ENCODE data around the gene FHOD3.
"Not testable (repeated sequence)": the region's sequence is repeated elsewhere in the genome, so short reads cannot be mapped to it uniquely, and the experiment has no call there.

Gene FHOD3

DNA sequence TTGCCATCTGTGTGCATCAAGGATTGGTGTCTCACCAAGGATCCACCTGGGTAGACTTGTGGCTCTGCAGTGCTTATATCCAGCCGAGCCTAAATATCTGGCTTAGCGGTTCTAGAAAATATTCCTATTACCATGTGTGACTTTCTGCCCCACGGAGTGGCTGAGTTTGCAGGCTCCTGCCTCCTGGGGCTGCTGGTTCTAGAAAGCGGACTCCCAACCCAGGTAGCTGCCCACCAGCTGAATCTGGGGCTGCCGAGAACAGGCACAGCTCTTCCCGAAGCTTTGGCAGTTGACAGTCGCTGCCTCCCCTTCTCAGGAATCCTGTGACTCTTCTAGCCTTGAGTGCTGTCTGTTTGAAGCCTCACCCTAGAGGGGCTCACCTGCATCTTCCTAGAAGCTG is 426.7 kb downstream of the FHOD3 start:
- no peak for DNase-seq

DNA sequence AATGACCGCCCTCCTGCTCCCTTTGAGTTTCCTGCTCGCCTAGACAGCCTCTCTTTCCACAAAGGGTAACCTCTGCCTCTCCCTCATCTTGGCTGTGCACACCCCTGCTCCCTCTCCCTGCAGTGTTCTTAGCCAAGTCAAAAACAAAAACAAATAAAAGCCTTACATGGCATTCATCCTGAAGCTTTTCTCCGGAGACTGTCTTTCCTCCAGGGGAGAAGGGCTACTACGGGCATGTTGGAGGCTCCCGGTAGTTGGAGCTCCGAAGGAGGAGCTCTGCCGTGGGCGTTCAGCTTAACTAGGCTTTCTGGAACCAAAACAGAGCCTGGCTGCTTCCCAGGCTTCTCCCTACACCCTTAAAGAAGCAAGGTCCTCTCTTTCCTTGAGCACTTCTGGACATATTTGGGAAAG is 427.1 kb downstream of the FHOD3 start:
- DNase-seq: no peak

DNA sequence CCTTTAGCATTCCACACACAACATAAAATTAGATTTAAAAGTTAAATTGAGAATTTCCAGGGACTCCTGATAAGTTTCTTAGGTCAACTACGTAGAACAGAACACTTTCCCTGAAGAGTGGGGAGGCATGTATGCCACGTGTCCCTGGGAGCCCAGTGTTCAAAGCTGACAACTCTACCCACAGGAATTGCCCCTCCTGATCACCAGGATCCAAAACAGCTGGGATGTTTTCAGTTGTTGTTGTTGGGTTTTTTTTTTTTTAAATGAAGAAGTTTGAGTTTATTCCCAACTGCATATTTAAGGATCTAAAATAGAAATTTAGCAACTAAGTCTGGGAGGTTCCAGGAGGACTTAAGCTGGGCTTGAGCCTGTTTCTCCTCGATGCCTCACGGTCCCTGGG is 430.8 kb downstream of the FHOD3 start:
- no peak for DNase-seq

DNA sequence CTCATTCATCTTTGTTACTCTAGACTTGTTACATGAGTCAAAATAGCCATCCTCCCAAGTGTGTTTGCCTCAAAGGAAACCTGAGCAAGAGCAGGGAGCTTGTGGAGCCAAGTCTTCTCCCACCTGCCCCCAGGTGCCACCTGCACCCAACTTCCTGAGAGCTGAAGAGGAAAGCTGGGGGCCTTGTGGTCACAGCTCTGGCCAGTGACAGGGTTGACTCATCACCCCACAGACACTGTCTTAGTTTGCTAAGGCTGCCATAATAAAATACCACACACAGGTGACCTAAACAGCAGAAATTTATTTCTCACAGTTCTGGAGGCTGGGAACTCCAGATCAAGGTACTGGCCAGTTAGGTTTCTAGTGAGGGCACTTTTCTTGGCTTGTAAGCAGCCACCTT is 431.7 kb downstream of the FHOD3 start:
- no peak for DNase-seq

DNA sequence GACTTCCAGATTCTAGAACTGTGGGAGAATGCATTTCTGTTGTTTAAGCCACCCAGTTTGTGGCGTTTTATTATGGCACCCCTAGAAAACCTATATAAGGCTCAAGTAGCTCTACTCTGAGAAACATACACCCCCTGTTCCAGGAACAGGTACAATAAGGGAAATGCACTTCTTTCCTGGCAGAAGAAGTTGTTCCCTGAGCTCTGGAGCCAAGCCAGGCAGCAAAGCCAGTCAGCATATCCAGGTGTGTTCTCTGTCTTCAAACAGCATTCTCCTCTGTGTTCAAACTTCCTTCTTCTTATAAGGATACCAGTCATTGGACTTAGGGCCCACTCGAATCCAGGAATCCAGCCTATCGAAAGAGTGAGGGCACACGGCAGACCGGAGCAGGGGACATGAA is 434.8 kb downstream of the FHOD3 start:
- no peak for DNase-seq

DNA sequence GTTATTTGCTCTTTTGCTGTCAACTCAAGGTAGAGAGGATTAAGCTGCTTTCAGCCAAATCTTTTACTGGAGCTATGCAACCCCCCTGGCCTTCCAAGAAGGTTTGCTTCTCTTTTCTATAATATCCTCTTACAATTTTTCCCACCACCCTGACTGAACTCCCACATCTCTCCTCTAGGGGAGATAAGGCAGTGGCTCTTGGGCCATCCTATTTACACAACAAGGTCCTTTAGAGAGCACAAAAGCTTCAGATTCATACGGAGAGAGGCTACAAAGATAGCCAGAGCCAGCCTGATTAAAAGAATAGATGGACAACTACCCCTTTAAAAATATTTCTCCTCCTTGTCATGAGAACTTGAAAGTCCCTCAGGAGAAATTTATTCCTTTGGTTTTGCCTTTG is 435.6 kb downstream of the FHOD3 start:
- no peak for DNase-seq

DNA sequence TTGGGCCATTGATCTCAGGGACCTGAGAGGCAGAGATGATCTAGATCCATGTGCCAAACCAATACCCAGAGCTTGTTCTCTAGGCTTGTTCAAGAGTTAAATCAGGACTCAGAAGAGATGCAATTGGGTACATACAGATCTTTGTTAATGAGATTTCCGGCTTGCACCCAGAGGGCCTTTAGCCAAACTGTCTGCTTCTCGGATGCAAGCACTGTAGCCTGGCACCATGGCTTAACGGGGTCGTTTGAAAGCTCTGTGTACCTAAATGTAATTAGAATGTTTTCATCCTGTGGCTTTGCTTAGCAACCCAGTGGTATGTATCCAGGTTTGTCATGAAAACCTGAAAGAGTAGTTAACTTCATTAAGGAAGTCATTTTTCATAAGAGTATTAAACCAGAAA is 437.1 kb downstream of the FHOD3 start:
- no peak for DNase-seq

DNA sequence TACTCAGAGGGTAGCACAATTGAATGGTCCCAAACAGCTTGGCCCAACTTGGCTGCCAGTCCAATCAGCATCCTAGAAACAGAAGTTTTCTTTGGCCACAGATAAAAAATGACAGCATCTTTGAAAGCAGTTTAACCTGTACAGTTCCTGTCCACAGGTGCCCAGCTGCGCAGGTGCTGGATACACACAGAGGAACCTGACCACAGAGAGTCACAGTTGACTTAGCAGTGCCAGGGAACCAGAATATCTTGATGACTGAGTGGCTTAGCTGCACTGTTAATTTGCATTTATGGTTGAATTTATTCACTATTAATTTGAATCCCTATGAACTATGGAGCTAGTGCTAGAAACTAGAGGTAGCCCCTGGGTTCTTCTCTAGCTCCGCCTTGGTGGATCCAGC is 437.6 kb downstream of the FHOD3 start:
- DNase-seq: no peak

DNA sequence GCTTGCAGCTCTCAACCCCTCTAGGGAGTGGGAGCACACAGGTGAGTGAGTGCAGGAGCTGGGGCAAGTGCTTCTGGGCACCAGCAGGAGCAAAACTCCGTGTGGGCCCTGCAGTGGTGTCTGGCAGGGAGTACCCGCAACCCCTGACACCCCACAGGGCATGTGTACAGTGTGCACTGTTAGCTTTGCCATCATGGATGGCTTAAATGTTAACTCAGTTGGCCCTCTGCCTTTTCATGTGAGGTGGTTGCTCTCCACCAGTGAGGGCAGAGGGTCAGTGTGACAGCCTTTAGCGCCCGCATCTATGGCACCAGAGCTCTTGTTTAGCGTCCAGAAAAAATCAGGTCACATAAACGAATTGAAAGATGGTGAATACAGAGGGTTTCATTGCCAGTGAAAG is 438.6 kb downstream of the FHOD3 start:
- no peak for DNase-seq

DNA sequence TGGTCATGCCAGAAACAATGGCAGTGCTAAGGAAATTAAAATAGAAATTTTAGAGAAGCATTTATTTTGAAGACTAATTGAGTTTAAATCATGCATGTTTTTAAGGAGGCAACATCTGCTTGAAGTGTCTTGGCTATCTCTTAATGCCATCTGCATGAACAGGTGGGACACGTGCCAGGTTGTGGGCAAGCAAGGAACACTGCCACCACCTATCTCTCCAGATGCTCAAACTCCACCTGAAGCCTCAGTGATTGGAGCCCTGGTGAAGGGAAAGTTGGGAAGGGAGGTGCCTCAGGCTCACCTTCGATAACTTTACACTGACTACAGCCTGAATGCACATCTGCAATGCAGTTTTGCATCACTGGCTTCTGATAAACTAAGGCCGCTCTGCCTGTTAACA is 439.8 kb downstream of the FHOD3 start:
- peak; percentile 53 for DNase-seq

DNA sequence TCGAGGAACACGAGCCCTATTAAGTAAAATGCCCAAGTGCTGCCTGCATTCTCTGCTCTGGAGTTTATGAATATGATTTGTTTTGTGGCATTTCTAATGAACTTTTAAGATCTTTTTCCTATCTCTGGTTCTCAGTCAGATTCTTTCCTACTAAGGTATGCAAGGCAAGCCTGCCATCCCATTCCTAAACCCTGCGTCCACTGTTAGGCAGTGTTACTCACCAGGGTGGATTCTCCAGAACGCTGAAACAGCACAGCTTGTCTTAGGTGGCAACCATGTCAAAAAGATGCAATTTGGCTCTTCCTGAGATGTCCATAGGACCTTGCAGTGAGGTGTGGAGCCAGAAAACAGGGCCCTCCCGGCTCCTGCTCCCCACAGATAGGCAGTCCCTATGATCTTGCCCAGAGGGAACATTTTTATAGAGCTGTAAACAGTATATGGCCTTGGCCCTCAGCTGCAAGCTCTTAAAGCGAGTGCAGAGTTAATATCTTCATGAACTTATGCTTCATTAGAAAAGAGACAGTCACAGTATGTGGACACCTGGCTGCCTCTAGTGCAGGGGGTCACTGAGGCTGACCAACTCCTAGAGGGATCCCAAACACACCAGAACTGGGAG is 446.9 kb downstream of the FHOD3 start:
- DNase-seq: no peak

DNA sequence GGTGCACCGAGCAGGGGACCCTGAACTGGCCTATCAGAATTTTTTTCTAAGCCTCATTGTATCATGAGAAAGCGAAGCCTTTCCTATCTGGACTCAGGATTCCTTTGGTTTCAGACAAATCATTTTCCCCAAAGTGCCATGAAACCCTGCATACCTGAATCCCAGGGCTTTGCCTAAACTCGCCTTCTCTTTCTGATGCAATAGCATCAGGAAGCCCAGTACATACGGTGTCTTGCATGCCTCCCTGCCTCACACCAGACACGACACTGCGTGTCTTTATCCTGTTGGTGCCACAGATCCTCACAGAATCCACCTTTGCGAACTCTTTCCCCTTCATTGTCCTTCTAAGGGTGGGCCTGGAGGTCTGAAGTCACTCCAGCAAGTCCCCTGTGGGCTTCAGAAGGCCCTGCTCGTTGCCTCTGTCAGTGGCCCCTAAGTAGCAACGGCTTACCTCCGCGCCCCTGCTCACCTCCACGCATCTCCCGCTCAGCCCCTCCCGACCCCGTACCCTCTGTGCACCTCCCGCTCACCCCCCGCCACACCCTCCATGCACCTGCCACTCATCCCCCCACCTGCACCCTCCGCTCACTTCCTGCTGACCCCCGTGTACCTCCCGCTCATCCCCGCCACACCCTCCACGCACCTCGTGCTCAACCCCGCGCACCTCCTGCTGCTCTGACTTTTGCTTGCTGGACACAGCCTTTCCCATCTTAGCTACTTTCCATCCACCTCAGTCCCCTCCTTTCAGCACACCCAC is 447.9 kb downstream of the FHOD3 start:
- no peak for DNase-seq

DNA sequence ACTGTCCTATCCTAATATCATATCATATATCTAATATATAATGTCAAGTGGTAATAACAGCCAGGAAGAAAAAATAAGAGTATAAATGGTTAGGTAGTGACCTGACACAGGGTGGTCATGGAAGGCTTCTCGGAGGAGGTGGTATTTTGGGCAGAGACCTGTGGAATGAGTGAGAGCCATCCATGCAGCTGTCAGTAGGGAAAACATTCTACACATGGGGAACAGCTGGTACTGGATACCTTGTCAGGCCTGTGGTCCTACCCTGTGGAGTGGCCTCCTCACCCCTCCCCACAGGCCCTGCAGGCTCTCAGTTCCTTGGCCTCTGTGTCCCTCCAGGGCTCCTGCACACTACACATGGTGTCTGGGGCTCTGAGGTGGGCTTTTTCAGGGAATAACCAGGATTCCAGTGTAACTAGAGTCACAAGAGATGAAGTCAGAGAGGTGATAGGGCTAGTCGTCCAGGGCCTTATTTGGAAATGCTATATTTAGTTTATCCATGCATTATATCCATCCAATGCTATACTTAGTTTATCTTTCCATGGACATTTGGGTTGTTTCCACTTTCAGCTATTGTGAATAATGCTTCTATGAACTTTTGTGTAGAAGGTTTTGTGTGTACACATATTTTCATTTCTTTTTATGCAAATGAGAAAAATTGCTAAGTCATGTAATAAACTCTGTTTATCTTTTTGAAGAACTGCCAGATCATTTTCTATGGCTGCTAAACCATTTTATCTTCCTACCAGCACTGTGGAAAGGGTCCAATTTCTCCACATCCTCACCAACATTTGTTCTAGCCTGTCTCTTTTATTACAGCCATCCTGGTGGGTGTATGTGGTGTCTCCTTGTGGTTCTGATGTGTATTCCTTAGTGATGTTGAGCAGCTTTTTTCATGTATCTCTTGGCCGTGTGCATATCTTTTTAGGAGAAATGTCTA is 455.7 kb downstream of the FHOD3 start:
- no peak for DNase-seq

DNA sequence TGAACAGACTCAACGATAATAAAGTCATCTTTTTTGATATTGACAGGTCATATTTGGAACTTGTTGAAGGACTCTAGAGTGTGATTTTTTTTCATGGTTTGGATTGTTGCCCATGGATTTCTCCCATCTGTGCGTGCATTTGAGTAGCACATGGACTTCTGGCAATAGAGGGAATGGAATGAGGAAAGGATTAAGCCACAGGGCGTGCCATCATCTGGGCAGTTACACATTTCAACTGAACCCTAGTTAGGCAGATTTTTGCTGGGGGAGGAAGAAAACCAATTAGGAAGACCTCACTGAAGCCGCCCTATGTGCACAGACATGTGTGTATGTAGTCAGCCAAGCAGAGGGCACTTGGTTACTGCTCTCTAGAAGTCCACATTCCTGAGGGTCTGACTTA is 458.7 kb downstream of the FHOD3 start:
- DNase-seq: peak; percentile 14

DNA sequence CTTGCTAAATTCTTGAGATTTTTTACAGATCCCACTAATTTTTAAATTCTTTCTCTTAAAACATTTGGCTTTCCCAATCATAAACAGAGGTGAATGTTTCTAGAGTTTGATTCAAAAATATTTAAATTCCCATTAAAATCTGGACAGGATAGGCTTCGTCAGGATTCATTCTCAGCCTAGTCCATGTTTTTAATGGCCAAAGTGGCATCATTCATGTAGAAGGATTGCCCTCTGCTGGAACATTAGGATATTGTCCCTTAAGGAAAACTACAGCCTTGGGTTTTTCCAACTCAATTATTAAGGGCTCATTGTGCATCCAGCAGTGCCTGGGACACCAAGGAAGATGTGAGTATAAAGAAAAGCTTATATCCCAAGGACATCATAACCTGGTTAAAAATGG is 459.6 kb downstream of the FHOD3 start:
- peak; percentile 52 for DNase-seq

DNA sequence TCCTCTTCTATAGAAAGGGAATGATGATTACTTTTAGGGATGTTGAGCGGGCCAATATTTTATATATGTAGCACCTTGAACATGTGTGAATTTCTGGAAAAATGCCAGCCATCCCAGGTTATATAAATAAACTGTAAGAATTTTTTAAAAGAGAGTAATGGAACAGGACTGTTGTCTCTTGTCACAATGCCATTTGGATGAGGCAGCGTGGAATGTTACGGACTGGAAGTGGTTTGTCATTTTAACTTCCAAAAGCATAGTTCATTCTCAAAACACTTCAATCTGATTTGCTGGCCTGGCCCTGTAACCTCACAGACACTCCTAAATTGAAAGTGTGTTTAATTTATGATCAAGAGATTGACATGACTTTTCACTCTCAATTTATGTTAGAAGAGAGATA is 460.5 kb downstream of the FHOD3 start:
- no peak for DNase-seq

DNA sequence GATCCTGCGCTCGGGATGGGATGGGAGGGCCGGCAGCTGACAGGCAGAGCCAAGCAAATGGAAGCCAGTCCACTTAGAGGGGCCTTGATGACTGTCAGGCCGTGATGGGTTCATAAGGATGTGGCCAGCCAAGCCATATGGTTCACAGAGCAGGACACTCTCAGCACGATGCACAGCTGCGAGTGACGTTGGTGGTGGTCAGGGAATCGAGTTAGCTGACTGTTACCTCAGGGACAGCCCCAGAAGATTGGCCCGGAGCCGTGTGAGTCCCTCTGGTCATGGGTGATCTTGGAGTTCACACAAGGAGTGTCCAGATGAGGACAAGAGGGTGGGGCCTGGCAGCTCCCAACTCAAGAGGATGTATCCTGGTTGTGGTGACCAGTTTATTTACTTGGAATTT is 461.1 kb downstream of the FHOD3 start:
- no peak for DNase-seq

DNA sequence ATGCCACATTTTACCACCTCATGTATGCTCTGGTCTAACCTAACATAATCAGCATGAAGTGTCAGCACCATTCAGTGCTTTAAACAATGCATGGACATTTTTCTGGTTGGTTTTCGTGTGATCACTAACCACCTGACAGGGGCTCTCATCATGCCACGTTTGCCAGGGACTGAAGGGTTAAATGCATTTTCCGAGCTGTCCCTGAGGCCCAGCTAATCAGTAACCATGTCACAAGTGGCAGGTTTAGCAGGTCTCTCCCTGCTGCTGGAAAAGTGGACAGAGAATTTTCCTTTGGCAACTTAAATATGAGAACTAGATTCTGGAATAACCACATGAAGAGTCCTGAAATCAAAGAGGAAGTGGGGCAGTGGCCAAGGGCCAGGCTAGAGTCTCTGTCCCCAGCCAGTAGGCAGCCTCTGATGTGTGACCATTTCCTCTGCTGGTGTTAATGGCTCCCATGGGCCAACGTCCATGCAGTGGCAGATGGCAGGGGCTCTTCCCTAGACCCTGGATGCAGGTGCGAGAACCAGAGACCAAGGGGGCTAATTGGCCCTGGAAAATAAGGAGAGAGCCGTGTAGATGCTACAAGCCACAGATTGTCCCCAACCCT is 461.8 kb downstream of the FHOD3 start:
- DNase-seq: no peak

DNA sequence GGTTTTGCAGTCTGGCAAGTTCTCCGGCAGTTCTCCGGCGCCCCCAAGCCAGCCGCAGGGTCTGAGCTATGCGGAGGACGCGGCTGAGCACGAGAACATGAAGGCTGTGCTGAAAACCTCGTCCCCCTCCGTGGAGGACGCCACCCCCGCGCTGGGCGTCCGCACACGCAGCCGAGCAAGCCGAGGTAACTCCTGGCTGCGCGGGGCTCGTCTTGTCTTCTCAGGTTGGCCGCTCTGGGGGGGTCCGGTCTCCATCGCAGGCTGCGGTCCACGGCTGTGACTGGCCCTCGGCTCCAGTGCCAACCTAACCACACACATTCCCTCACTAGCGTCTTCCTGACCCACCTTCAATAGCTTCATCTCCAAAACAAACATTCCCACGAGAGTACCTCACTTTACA is 463.1 kb downstream of the FHOD3 start:
- no peak for DNase-seq

DNA sequence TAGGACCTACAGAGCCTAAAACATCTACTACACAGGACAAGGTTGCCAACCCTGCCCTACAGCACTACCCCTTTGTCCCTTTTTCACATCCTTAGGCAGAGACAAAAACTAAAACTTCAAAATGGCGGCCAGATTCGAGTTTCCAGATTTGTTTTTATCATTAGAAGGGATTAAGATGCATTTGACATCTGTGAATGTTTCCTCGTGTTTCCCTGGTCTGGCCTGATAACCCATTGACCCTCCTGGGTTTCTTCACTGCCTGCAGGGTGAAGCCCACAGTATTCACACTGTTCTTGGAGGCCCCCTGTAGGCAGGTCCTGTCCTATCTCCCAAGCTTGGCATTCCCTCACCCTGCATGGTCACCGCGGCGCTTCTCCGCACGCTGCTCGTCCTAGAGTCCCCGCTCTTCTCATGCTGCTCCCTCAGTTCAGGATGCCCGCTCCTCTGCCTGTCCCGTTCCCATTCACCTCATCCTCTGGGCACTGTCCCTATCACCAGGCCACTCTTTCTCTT is 463.7 kb downstream of the FHOD3 start:
- no peak for DNase-seq

DNA sequence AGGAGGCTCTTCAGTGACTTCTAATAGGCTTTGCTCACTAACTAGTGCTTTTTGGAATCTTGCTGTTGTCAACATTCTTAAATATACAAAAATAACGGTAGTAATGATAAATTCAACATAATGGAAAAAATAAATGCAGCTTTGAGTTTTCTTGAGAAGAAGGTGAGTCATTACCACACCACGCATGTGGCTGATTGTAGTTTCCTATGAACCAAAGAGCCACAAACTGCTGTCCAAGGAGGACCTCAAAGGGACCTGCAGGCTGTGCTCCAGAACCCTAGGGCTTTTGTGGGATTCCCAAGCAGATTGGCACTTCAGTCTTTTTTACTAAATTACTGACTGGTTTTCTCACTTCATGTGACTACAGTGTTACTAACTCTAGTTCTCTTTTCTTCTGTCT is 464.6 kb downstream of the FHOD3 start:
- DNase-seq: no peak

DNA sequence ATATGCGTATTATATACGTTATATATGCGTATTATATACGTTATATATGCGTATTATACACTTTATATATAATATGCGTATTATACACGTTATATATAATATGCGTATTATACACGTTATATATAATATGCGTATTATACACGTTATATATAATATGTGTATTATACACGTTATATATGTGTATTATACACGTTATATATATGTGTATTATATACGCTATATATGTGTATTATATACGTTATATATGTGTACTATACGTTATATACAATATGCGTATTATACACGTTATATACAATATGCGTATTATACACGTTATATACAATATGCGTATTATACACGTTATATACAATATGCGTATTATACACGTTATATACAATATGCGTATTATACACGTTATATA is 465.5 kb downstream of the FHOD3 start:
- not testable (repeated sequence) for DNase-seq

DNA sequence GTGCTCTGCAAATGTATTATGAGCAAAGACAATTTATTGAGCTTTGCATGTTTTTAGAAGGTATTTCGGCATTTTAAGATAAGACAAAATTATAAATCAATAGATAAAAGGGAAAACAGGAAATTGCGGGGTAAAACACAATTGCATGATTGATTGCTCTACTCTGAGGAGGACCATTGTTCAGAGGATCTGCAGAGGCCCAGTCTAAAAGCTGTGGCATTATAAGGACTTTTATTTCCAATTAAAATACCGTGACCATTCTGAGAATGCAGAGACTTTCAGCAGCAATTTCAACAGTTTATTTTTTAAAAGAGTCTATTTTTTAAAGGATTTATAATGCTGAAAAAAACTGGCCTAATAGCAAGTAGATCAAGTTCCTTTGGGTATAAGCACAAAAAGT is 469.3 kb downstream of the FHOD3 start:
- no peak for DNase-seq

Measured in NCI-H2171 (cell line).